ENCODE results near the gene INTS4.
"Not testable (repeated sequence)": the region's sequence is repeated elsewhere in the genome, so short reads cannot be mapped to it uniquely, and the experiment has no call there.

Gene INTS4

DNA sequence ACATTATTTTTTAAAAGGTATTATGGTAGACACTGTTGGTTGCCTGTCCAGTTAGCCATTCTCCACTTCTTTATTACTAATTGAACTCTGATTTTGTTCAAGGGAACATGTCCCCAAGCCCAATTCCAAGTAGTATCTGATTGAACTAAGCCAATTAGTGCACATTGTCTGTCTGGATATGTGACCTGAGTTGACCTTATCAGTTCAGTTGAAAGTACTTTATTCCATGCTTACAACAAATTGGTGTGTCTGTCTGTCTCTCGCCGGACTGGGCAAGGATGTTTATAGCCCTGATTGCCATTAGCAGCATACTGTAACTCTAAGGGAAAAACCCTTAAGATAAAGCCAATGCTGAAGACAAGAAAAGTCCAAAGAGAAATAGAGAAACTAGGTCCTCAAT, 85.6 kb downstream of the INTS4 start:
- Histone ChIP-seq H3K9ac (ENCODE audit: low read length) (no peak overlapping the region), H3K9me3 (ENCODE audit: low read length) (no peaks in the 10 kb centered on the region), H3F3A (ENCODE audit: insufficient read depth, low read length) (no peaks in the 10 kb centered on the region), H3K9me2 (ENCODE audit: low read depth, low read length) (no peaks in the 10 kb centered on the region), H3K27ac (ENCODE audit: low read depth, low read length, poor library complexity, severe bottlenecking) (no peak overlapping the region), H2AFZ (ENCODE audit: low read length) (no peak overlapping the region), H4K20me1 (ENCODE audit: insufficient read depth, low read length) (no peaks in the 10 kb centered on the region), H3K27me3 (ENCODE audit: insufficient read depth, low read length) (no peaks in the 10 kb centered on the region), H3K36me3 (ENCODE audit: insufficient read depth, low read length) (peaks cover 24% of the 10 kb centered on the region), H3K4me1 (ENCODE audit: insufficient read depth, low read length, severe bottlenecking) (no peaks in the 10 kb centered on the region), H3K79me2 (ENCODE audit: insufficient read depth, low read length) (no peaks in the 10 kb centered on the region), H3K4me3 (ENCODE audit: low read depth, low read length, poor library complexity, severe bottlenecking) (no peak overlapping the region), H3K4me2 (ENCODE audit: low read length) (no peak overlapping the region)
- TF ChIP-seq, protein P1, sequence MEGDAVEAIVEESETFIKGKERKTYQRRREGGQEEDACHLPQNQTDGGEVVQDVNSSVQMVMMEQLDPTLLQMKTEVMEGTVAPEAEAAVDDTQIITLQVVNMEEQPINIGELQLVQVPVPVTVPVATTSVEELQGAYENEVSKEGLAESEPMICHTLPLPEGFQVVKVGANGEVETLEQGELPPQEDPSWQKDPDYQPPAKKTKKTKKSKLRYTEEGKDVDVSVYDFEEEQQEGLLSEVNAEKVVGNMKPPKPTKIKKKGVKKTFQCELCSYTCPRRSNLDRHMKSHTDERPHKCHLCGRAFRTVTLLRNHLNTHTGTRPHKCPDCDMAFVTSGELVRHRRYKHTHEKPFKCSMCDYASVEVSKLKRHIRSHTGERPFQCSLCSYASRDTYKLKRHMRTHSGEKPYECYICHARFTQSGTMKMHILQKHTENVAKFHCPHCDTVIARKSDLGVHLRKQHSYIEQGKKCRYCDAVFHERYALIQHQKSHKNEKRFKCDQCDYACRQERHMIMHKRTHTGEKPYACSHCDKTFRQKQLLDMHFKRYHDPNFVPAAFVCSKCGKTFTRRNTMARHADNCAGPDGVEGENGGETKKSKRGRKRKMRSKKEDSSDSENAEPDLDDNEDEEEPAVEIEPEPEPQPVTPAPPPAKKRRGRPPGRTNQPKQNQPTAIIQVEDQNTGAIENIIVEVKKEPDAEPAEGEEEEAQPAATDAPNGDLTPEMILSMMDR (IDR thresholded peaks at IDR 0.05; ENCODE audit: low read length): no peak
- TF ChIP-seq EZH2 (IDR thresholded peaks at IDR 0.05; ENCODE audit: borderline replicate concordance, low read length): no peak

DNA sequence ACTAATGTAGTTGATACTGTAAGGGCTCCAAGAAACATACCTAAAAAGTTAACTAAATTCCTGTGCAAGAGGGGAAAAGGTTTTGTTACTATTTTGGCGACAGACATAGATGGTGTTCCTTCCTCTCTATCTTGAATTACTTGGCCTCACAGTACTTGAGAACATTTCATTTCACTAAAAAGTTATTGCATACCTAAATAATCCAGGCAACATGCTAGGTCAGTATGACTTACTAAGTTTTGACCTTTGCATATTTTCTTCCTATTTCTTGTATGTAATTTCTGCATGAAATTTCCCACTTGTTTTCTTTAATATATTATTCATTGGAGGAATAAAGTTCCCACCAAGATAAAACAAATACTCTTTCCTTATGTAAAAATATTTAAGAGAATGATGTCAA, 99.5 kb downstream of the INTS4 start:
- H3K4me3 ChIP-seq (ENCODE audit: low read depth, low read length, poor library complexity, severe bottlenecking); H3K9me3 ChIP-seq (ENCODE audit: low read length); H3K79me2 ChIP-seq (ENCODE audit: insufficient read depth, low read length); H3F3A ChIP-seq (ENCODE audit: insufficient read depth, low read length); H4K20me1 ChIP-seq (ENCODE audit: insufficient read depth, low read length); H3K9me2 ChIP-seq (ENCODE audit: low read depth, low read length); H2AFZ ChIP-seq (ENCODE audit: low read length); H3K4me1 ChIP-seq (ENCODE audit: insufficient read depth, low read length, severe bottlenecking); H3K27me3 ChIP-seq (ENCODE audit: insufficient read depth, low read length); H3K4me2 ChIP-seq (ENCODE audit: low read length); H3K27ac ChIP-seq (ENCODE audit: low read depth, low read length, poor library complexity, severe bottlenecking); H3K9ac ChIP-seq (ENCODE audit: low read length): not testable (repeated sequence)
- H3K36me3 ChIP-seq (ENCODE audit: insufficient read depth, low read length): peaks cover 17% of the 10 kb centered on the region

DNA sequence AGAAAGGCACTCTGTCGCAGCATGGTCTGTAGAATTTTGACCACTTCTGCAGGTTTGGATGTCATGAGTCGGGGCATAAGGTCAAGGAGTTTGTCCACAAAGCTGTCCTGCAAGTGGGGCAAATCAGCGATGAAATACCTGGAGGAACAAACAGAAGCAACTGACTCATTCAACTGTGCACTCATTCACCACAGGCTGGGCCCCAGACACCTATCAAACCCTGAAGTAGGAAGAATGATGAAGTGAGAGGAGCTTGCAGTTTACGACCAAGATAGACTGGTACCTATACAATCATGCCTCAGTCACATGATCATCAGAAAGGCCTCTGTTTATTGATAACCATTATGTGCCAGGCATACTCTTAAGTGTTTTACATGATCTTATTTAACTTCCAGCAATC, 102.8 kb downstream of the INTS4 start:
- not testable (repeated sequence) for H3K27me3 ChIP-seq (ENCODE audit: insufficient read depth, low read length); H2AFZ ChIP-seq (ENCODE audit: low read length); H3K9ac ChIP-seq (ENCODE audit: low read length); H3K4me3 ChIP-seq (ENCODE audit: low read depth, low read length, poor library complexity, severe bottlenecking); H3K4me2 ChIP-seq (ENCODE audit: low read length); H4K20me1 ChIP-seq (ENCODE audit: insufficient read depth, low read length); H3K4me1 ChIP-seq (ENCODE audit: insufficient read depth, low read length, severe bottlenecking); H3K9me2 ChIP-seq (ENCODE audit: low read depth, low read length); H3F3A ChIP-seq (ENCODE audit: insufficient read depth, low read length); H3K27ac ChIP-seq (ENCODE audit: low read depth, low read length, poor library complexity, severe bottlenecking); H3K79me2 ChIP-seq (ENCODE audit: insufficient read depth, low read length); H3K9me3 ChIP-seq (ENCODE audit: low read length)
- H3K36me3 ChIP-seq (ENCODE audit: insufficient read depth, low read length): peaks cover 18% of the 10 kb centered on the region

DNA sequence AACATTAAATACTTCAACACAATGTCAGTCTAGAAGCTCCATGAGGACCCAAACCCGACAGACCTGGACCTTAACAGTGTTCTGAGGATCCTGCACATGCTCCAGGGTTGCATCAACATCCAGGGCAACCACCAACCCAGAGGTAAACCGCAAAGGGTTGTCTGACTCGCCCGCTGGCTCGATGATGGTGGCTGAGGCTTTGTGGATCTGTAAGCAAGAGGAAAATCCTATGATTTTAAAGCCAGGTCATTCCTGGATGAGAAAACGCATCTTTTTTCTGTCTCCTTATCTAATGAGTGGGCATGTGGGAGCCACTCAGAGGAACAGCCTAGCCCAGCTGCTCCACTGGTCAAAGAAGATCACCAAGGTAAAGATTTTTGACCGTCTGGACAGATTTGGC, 103.2 kb downstream of the INTS4 start:
- not testable (repeated sequence) for H3K4me2 ChIP-seq (ENCODE audit: low read length); H3K4me1 ChIP-seq (ENCODE audit: insufficient read depth, low read length, severe bottlenecking); H3K4me3 ChIP-seq (ENCODE audit: low read depth, low read length, poor library complexity, severe bottlenecking); H3F3A ChIP-seq (ENCODE audit: insufficient read depth, low read length); H3K9ac ChIP-seq (ENCODE audit: low read length); H4K20me1 ChIP-seq (ENCODE audit: insufficient read depth, low read length); H3K79me2 ChIP-seq (ENCODE audit: insufficient read depth, low read length); H3K9me2 ChIP-seq (ENCODE audit: low read depth, low read length); H2AFZ ChIP-seq (ENCODE audit: low read length); H3K27ac ChIP-seq (ENCODE audit: low read depth, low read length, poor library complexity, severe bottlenecking); H3K27me3 ChIP-seq (ENCODE audit: insufficient read depth, low read length); H3K9me3 ChIP-seq (ENCODE audit: low read length)
- H3K36me3 ChIP-seq (ENCODE audit: insufficient read depth, low read length): peaks cover 21% of the 10 kb centered on the region

DNA sequence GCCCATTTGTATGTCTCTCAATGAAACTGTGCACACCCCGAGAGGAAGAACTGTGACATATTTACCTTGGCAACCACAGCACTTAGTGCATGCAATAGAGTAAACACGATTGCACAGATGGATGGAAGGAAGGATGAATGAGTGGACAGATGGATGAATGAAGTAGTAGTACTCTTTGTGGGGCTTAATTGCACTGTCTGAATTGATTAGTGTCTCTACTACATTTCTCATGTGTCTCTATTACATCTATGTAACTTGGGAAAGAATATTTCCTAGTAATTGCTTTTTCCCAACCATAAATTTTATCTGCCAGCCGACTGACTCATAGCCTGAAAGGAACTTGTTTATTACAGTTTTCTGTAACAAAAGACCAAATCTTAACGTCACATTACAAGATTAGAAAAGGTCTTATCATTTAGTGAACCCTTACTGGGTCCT, 103.8 kb downstream of the INTS4 start:
- not testable (repeated sequence) for H3K4me3 ChIP-seq (ENCODE audit: low read depth, low read length, poor library complexity, severe bottlenecking); H3K27me3 ChIP-seq (ENCODE audit: insufficient read depth, low read length); H2AFZ ChIP-seq (ENCODE audit: low read length); H3K9me3 ChIP-seq (ENCODE audit: low read length); H3K27ac ChIP-seq (ENCODE audit: low read depth, low read length, poor library complexity, severe bottlenecking); H3K4me2 ChIP-seq (ENCODE audit: low read length); H3K79me2 ChIP-seq (ENCODE audit: insufficient read depth, low read length); H3K9ac ChIP-seq (ENCODE audit: low read length); H3K9me2 ChIP-seq (ENCODE audit: low read depth, low read length); H3K4me1 ChIP-seq (ENCODE audit: insufficient read depth, low read length, severe bottlenecking); H3F3A ChIP-seq (ENCODE audit: insufficient read depth, low read length); H4K20me1 ChIP-seq (ENCODE audit: insufficient read depth, low read length)
- peaks cover 27% of the 10 kb centered on the region for H3K36me3 ChIP-seq (ENCODE audit: insufficient read depth, low read length)

DNA sequence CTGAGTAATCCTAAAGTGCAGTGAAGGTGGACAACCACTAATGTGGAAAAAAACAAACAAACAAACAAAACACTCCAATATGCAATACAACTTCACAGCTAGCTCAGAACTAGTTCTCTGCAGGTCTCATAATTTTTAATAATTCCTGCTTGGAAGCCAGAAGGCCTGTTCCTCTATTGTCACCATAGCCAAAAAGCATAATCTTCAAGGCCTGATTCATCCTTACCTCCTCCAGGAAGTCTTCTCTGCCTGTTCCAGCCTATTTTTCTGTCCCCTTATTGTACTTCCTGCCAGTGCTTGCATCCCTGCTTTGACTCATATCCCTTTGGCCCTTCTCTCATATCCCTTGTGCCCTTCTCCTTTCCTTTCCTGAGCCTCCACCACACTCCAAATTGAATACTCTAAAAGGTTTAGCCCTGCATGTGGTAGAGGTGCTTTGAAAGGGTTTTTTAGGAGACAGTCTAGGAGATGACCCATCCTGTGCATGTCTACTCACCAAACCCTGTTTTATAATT, 104.3 kb downstream of the INTS4 start:
- not testable (repeated sequence) for H3K27ac ChIP-seq (ENCODE audit: low read depth, low read length, poor library complexity, severe bottlenecking); H3F3A ChIP-seq (ENCODE audit: insufficient read depth, low read length); H3K27me3 ChIP-seq (ENCODE audit: insufficient read depth, low read length); H3K4me1 ChIP-seq (ENCODE audit: insufficient read depth, low read length, severe bottlenecking); H2AFZ ChIP-seq (ENCODE audit: low read length); H4K20me1 ChIP-seq (ENCODE audit: insufficient read depth, low read length); H3K4me3 ChIP-seq (ENCODE audit: low read depth, low read length, poor library complexity, severe bottlenecking); H3K79me2 ChIP-seq (ENCODE audit: insufficient read depth, low read length); H3K4me2 ChIP-seq (ENCODE audit: low read length); H3K9me2 ChIP-seq (ENCODE audit: low read depth, low read length); H3K9me3 ChIP-seq (ENCODE audit: low read length); H3K9ac ChIP-seq (ENCODE audit: low read length)
- H3K36me3 ChIP-seq (ENCODE audit: insufficient read depth, low read length): peaks cover 27% of the 10 kb centered on the region

DNA sequence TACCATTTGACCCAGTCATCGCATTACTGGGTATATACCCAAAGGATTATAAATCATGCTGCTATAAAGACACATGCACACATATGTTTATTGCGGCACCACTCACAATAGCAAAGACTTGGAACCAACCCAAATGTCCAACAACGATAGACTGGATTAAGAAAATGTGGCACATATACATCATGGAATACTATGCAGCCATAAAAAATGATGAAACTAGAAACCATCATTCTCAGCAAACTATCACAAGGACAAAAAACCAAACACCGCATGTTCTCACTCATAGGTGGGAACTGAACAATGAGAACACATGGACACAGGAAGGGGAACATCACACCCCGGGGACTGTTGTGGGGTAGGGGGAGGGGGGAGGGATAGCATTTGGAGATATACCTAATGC, 105.4 kb downstream of the INTS4 start:
- not testable (repeated sequence) for H3K9me3 ChIP-seq (ENCODE audit: low read length); H3F3A ChIP-seq (ENCODE audit: insufficient read depth, low read length); H3K79me2 ChIP-seq (ENCODE audit: insufficient read depth, low read length); H3K9ac ChIP-seq (ENCODE audit: low read length); H3K4me2 ChIP-seq (ENCODE audit: low read length); H3K4me3 ChIP-seq (ENCODE audit: low read depth, low read length, poor library complexity, severe bottlenecking); H3K27me3 ChIP-seq (ENCODE audit: insufficient read depth, low read length); H3K27ac ChIP-seq (ENCODE audit: low read depth, low read length, poor library complexity, severe bottlenecking); H2AFZ ChIP-seq (ENCODE audit: low read length); H3K9me2 ChIP-seq (ENCODE audit: low read depth, low read length); H3K4me1 ChIP-seq (ENCODE audit: insufficient read depth, low read length, severe bottlenecking); H4K20me1 ChIP-seq (ENCODE audit: insufficient read depth, low read length)
- peaks cover 31% of the 10 kb centered on the region for H3K36me3 ChIP-seq (ENCODE audit: insufficient read depth, low read length)
